Suprapubic skin (tissue), 4 donors: Measurements from ENCODE around the gene SUGP1.

Experiments used
- CTCF ChIP-seq, 2 donors: fragments of 200-600 bp in 1 of 2; fragments of 450-650 bp in 1 of 2; sonication (generic) in 1 of 2; IDR thresholded peaks; one replicate each; pipeline ENCODE4 v1.5.1; 2016 to 2019; ENCODE audit warnings: antibody characterized with exemption in 2 of 2, mild to moderate bottlenecking in 1 of 2, moderate library complexity in 1 of 2
- POLR2A ChIP-seq, 2 donors: fragments of 450-650 bp; IDR thresholded peaks; one replicate each; pipeline ENCODE4 v1.6.1; 2017; ENCODE audit warnings: antibody characterized with exemption in 2 of 2, mild to moderate bottlenecking in 2 of 2, moderate library complexity in 2 of 2
- POLR2AphosphoS5 ChIP-seq, 3 donors: sonication (generic); formaldehyde crosslinking; IDR thresholded peaks; one replicate each; pipeline ENCODE4 v1.6.1; 2017; ENCODE audit warnings: antibody characterized with exemption in 3 of 3

DNA sequence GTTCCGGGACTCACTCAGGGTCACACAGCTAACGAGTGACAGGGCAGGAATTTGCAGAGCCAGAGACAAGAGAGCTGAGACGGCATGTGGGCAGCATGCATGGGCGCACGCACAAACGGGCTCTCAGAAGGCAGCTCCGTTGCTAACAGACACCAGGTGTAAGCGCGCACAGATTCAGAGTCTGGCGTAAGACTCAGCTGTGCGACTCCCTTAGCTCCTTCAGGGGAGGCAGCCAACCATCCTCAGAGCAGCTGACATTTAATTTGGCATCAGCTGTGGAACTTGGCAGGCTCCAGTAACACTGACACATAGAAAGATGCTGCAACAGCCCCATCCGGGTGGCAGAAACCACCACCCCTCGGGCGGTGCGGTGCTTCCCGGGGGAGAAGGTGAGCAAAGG lies 39.7 kb downstream of the SUGP1 start:
- TF ChIP-seq CTCF (IDR thresholded peaks at IDR 0.05) = no peak
- TF ChIP-seq POLR2AphosphoS5 (IDR thresholded peaks at IDR 0.05) = no peak
- TF ChIP-seq POLR2A (IDR thresholded peaks at IDR 0.05) = no peak
